OCI-LY3 (cell line): Measurements from ENCODE around the gene IL6.

Source experiments
- CTCF ChIP-seq: fragments of 200-600, 300-600 bp; sonication (generic); IDR thresholded peaks from 2 replicates; pipeline ENCODE4 v1.5.1; 2014; ENCODE audit warnings: antibody characterized with exemption, low read length, low read depth
- EZH2phosphoT487 ChIP-seq: fragments of 200-600 bp; shearing (Covaris generic); IDR thresholded peaks from 2 replicates; pipeline ENCODE4 v1.6.1; 2018; ENCODE audit warnings: antibody characterized with exemption, mixed run types, low read depth

- TF ChIP-seq CTCF (no peak), EZH2phosphoT487 (no peak)
Observed at GRCh38 chr7:22698767-22699166, 28.2 kb upstream of the IL6 start.
